ENCODE measurements around the gene DNTTIP2. TPM values are rescaled to one million over a fixed set of nuclear protein-coding genes. Genes with fewer than 3 reads are reported as not detected.

Gene DNTTIP2
- polyA plus RNA-seq, 2 of the 4 experiments (the other 2 are of a cell fraction), result 41.5 to 42.0 TPM

DNA sequence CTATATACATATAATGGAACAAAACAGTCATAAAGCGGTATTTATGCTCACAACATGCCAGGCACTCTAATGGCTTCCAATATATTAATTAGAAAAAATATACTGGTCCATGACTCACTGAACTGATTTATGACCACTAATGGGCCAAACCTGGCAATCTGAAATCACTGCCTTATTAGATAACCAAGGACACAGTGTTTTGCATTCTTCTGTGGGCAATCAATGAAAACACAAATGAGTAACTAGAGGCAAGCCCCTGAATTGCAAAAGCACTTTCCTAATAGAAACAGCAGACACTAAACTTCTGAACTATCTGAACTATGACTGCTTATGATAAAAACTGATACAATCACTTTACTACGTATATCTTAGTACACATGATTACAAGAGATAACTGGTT lies 26.7 kb upstream of the DNTTIP2 start:
- ATAC-seq (no peak), DNase-seq (ENCODE audit: low read depth in 1 of 2, low spot score in 1 of 2) (no peak), FAIRE-seq (no peak)
- WGBS (ENCODE audit: missing lambda C conversion rate), result 28% methylated on average over 2 of the region's 2 CpGs
- H3K9me3 ChIP-seq, result 0 out of 3 replicates have a peak, but pooled peaks cover 1% of the 10 kb centered on the region
- H3K4me2 ChIP-seq, result peak overlapping the region; percentile 91
- TF ChIP-seq, protein P1, sequence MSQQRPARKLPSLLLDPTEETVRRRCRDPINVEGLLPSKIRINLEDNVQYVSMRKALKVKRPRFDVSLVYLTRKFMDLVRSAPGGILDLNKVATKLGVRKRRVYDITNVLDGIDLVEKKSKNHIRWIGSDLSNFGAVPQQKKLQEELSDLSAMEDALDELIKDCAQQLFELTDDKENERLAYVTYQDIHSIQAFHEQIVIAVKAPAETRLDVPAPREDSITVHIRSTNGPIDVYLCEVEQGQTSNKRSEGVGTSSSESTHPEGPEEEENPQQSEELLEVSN (IDR thresholded peaks at IDR 0.05; ENCODE audit: borderline replicate concordance, low read depth), result no peak
- TF ChIP-seq, protein P2, sequence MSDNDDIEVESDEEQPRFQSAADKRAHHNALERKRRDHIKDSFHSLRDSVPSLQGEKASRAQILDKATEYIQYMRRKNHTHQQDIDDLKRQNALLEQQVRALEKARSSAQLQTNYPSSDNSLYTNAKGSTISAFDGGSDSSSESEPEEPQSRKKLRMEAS (IDR thresholded peaks at IDR 0.05), result no peak
- TF ChIP-seq SMC3 (IDR thresholded peaks at IDR 0.05) (no peak), EP300 (IDR thresholded peaks at IDR 0.05) (no peak), NPAS2 (CRISPR knock-in tag; IDR thresholded peaks at IDR 0.05; ENCODE audit: borderline replicate concordance) (no peak), CBX2 (IDR thresholded peaks at IDR 0.05; ENCODE audit: borderline replicate concordance, low read depth) (no peak), CHD2 (IDR thresholded peaks at IDR 0.05; ENCODE audit: low read length, partially characterized antibody) (no peak), KDM5A (IDR thresholded peaks at IDR 0.05) (no peak), RCOR1 (IDR thresholded peaks at IDR 0.05; ENCODE audit: low read depth, low read length) (no peak), FOSB (CRISPR knock-in tag; IDR thresholded peaks at IDR 0.05) (no peak), MYC (IDR thresholded peaks at IDR 0.05; ENCODE audit: borderline replicate concordance, low read length) (no peak), RARB (CRISPR knock-in tag; IDR thresholded peaks at IDR 0.05) (no peak), FOXS1 (CRISPR knock-in tag; IDR thresholded peaks at IDR 0.05) (no peak)
- TF ChIP-seq, protein P3, sequence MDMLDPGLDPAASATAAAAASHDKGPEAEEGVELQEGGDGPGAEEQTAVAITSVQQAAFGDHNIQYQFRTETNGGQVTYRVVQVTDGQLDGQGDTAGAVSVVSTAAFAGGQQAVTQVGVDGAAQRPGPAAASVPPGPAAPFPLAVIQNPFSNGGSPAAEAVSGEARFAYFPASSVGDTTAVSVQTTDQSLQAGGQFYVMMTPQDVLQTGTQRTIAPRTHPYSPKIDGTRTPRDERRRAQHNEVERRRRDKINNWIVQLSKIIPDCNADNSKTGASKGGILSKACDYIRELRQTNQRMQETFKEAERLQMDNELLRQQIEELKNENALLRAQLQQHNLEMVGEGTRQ (IDR thresholded peaks at IDR 0.05), result no peak
- TF ChIP-seq, protein P4, sequence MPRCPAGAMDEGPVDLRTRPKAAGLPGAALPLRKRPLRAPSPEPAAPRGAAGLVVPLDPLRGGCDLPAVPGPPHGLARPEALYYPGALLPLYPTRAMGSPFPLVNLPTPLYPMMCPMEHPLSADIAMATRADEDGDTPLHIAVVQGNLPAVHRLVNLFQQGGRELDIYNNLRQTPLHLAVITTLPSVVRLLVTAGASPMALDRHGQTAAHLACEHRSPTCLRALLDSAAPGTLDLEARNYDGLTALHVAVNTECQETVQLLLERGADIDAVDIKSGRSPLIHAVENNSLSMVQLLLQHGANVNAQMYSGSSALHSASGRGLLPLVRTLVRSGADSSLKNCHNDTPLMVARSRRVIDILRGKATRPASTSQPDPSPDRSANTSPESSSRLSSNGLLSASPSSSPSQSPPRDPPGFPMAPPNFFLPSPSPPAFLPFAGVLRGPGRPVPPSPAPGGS (IDR thresholded peaks at IDR 0.05), result no peak
- TF ChIP-seq, protein P5, sequence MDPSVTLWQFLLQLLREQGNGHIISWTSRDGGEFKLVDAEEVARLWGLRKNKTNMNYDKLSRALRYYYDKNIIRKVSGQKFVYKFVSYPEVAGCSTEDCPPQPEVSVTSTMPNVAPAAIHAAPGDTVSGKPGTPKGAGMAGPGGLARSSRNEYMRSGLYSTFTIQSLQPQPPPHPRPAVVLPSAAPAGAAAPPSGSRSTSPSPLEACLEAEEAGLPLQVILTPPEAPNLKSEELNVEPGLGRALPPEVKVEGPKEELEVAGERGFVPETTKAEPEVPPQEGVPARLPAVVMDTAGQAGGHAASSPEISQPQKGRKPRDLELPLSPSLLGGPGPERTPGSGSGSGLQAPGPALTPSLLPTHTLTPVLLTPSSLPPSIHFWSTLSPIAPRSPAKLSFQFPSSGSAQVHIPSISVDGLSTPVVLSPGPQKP (IDR thresholded peaks at IDR 0.05; ENCODE audit: low read depth, low read length), result no peak
- POLR2A ChIA-PET, result no interaction called here
- CTCF ChIA-PET, result no interaction called here
- H3K27ac ChIP-seq, result peak overlapping the region; percentile 6 to 38; a peak in 2 of 6 replicates
- peak overlapping the region; percentile 92 for H3K4me3 ChIP-seq
- peaks cover 42% of the 10 kb centered on the region for H3K4me1 ChIP-seq

DNA sequence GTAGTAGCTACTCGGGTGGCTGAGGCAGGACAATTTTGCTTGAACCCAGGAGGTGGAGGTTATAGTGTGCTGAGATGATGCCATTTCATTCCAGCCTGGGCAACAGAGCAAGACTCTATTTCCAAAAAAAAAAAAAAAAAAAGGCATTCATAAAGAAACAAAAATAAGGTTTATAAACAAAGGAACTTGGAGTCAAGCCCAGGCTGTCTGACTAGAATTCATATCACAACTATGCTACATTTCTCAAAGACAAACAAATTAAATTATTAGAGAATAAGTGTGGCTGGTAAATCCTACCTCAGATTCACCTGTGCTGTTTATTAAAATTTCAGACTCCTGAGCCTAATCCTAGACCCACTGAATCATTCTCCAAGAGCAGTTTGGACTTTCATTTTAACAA lies 26.0 kb upstream of the DNTTIP2 start:
- CTCF ChIA-PET, result interaction anchor here (0.7 kb wide), 1 partner anchor 89 kb away, joined by 3 read pairs; no protein-coding TSS in a partner anchor
- peaks cover 43% of the 10 kb centered on the region for H3K4me1 ChIP-seq
- WGBS (ENCODE audit: missing lambda C conversion rate), result 20% methylated on average over 1 of the region's 1 CpG
- FAIRE-seq (no peak), ATAC-seq (no peak), DNase-seq (ENCODE audit: low read depth in 1 of 2, low spot score in 1 of 2) (no peak)
- peak overlapping the region; percentile 91 for H3K4me2 ChIP-seq
- H3K27ac ChIP-seq, result peak overlapping the region; percentile 8 to 59; a peak in 2 of 6 replicates
- peak overlapping the region; percentile 92 for H3K4me3 ChIP-seq
- H3K9me3 ChIP-seq, result no peaks in the 10 kb centered on the region
- TF ChIP-seq ZC3H11A (IDR thresholded peaks at IDR 0.05) (no peak), GATA3 (IDR thresholded peaks at IDR 0.05; ENCODE audit: borderline replicate concordance) (no peak), HOXA7 (CRISPR knock-in tag; IDR thresholded peaks at IDR 0.05) (no peak), EHF (CRISPR knock-in tag; IDR thresholded peaks at IDR 0.05) (no peak), RFX5 (IDR thresholded peaks at IDR 0.05) (no peak), HOXB5 (CRISPR knock-in tag; IDR thresholded peaks at IDR 0.05) (no peak), HEYL (CRISPR knock-in tag; IDR thresholded peaks at IDR 0.05) (no peak), BHLHE40 (IDR thresholded peaks at IDR 0.05; ENCODE audit: low read depth, low read length) (no peak), FOXS1 (CRISPR knock-in tag; IDR thresholded peaks at IDR 0.05) (no peak), RARB (CRISPR knock-in tag; IDR thresholded peaks at IDR 0.05) (no peak), KDM1A (IDR thresholded peaks at IDR 0.05; ENCODE audit: low read depth) (no peak), HOXB13 (CRISPR knock-in tag; IDR thresholded peaks at IDR 0.05; ENCODE audit: low read depth) (no peak)
- TF ChIP-seq, protein P2 (IDR thresholded peaks at IDR 0.05), result no peak
- POLR2A ChIA-PET, result no interaction called here

Data from A549 (cell line).